ENCODE results near the gene IFI27. TPM values are rescaled to one million over a fixed set of nuclear protein-coding genes. Genes with fewer than 3 reads are reported as not detected.

IFI27 gene
- total and polyA plus RNA-seq, 2 donors from 2014 or later: 143 to 356 TPM

DNA sequence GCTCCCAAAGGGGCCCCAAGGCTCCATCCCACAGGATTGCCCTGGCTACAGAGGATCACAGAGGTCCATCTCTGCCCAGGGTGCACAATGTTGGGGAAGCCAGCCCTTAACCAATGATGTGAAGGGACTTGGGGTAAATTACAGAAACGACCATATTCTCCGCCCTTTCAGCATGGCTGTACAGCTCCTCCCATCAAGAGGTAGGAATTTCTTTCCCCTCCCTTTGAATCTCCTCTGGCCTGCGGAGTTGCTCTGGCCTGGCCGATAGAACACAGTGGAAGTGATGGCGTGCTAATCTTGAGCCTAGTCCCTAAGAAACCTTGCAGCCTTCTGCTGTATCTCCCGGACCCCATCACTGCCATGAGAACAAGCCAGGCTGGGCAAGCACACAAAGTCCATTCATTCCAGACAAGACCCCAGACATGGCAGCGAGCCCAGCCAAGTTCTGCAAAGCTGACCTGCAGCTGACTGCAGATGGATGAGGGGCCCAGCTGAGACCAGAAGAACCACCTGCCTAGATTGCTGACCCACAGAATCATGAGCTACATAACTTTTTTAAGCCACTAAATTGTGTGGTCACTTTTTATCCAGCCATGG, 6.9 kb upstream of the IFI27 start:
- no peak for DNase-seq
- no peak for FAIRE-seq
- H3K4me1 ChIP-seq (ENCODE audit: control insufficient read depth in 2 of 3, insufficient read depth in 2 of 3, low read depth in 1 of 3, low read length in 3 of 3): no peaks in the 10 kb centered on the region
- intact Hi-C loops (cut with DNase I): no loop called here
- TF ChIP-seq CTCF (IDR thresholded peaks at IDR 0.05; ENCODE audit: borderline replicate concordance, extremely low read depth, insufficient read depth): no peak
- H3K36me3 ChIP-seq (ENCODE audit: control insufficient read depth in 2 of 3, insufficient read depth in 3 of 3, low read length in 3 of 3): no peaks in the 10 kb centered on the region
- no peaks in the 10 kb centered on the region for H3K27me3 ChIP-seq (ENCODE audit: control insufficient read depth, insufficient read depth, low read length)
- no peak overlapping the region for H3K4me3 ChIP-seq (ENCODE audit: low read length in 3 of 3)
- no peak overlapping the region for H3K9ac ChIP-seq (ENCODE audit: low read length in 3 of 3)
- H3K27ac ChIP-seq (ENCODE audit: low read depth in 2 of 2, low read length in 2 of 2): no peak overlapping the region
- H3K9me3 ChIP-seq (ENCODE audit: control insufficient read depth in 2 of 3, insufficient read depth in 1 of 3, low read length in 3 of 3): no peaks in the 10 kb centered on the region

DNA sequence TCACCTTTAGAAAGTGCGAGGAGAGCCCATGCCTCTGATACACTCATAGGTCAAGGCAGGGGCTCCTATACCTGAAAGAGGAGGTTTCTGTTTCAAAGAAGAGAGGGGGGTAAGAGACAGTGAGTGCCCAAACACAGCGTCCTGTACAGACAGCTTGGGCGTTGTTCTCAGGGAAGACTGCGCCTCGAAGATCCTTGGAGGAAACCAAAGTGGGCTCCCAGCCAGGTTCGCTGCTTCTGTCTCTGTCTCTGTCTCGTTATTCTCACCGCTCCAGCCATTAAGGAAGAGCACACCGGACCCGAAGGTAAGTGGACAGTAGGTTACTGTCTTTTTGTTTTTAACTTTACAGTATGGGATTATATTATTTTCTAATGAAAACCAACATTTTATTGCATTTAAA, 5.8 kb upstream of the IFI27 start:
- FAIRE-seq: no peak

DNA sequence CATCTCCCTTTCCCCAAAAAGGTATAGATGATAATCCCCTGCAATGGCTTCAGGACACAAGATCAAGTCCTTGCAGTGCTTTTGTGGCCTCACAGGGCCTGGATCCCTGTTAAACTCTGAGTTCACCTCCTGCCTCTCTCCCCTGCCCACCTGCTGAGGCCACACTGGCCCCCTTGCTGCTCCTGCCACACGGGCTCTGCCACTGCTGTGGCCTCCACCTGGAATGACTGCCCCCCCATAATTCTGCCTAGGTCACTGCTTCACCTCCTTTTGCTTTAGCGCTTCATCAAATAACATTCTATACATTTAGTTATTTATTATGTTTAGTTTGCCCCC, 653 bp upstream of the IFI27 start:
- DNase-seq (no peak), FAIRE-seq (no peak)
- no peaks in the 10 kb centered on the region for H3K36me3 ChIP-seq (ENCODE audit: control insufficient read depth in 2 of 3, insufficient read depth in 3 of 3, low read length in 3 of 3)
- TF ChIP-seq CTCF (IDR thresholded peaks at IDR 0.05; ENCODE audit: borderline replicate concordance, extremely low read depth, insufficient read depth): no peak
- no peaks in the 10 kb centered on the region for H3K9me3 ChIP-seq (ENCODE audit: control insufficient read depth in 2 of 3, insufficient read depth in 1 of 3, low read length in 3 of 3)
- H3K4me3 ChIP-seq (ENCODE audit: low read length in 3 of 3): no peak overlapping the region
- H3K9ac ChIP-seq (ENCODE audit: low read length in 3 of 3): no peak overlapping the region
- H3K27me3 ChIP-seq (ENCODE audit: control insufficient read depth, insufficient read depth, low read length): no peaks in the 10 kb centered on the region
- intact Hi-C loops (cut with DNase I): no loop called here
- no peak overlapping the region for H3K27ac ChIP-seq (ENCODE audit: low read depth in 2 of 2, low read length in 2 of 2)
- peaks cover 0 to 3% (median 0%) of the 10 kb centered on the region in 3 donors for H3K4me1 ChIP-seq (ENCODE audit: control insufficient read depth in 2 of 3, insufficient read depth in 2 of 3, low read depth in 1 of 3, low read length in 3 of 3)

More for the DNA sequence above, 5.8 kb upstream of the IFI27 start:
- no peaks in the 10 kb centered on the region for H3K27me3 ChIP-seq (ENCODE audit: control insufficient read depth, insufficient read depth, low read length)
- H3K36me3 ChIP-seq (ENCODE audit: control insufficient read depth in 2 of 3, insufficient read depth in 3 of 3, low read length in 3 of 3): no peaks in the 10 kb centered on the region
- no peaks in the 10 kb centered on the region for H3K9me3 ChIP-seq (ENCODE audit: control insufficient read depth in 2 of 3, insufficient read depth in 1 of 3, low read length in 3 of 3)
- H3K27ac ChIP-seq (ENCODE audit: low read depth in 2 of 2, low read length in 2 of 2): no peak overlapping the region
- TF ChIP-seq CTCF (IDR thresholded peaks at IDR 0.05; ENCODE audit: borderline replicate concordance, extremely low read depth, insufficient read depth): no peak
- no peak for DNase-seq
- H3K4me1 ChIP-seq (ENCODE audit: control insufficient read depth in 2 of 3, insufficient read depth in 2 of 3, low read depth in 1 of 3, low read length in 3 of 3): no peaks in the 10 kb centered on the region
- H3K9ac ChIP-seq (ENCODE audit: low read length in 3 of 3): no peak overlapping the region
- intact Hi-C loops (cut with DNase I): no loop called here
- H3K4me3 ChIP-seq (ENCODE audit: low read length in 3 of 3): no peak overlapping the region
